ENCODE results near the gene RABEPK.
A peak's percentile ranks its signal among the peaks of the same experiment; 100 is the strongest.
"Not testable (repeated sequence)": the region's sequence is repeated elsewhere in the genome, so short reads cannot be mapped to it uniquely, and the experiment has no call there.

RABEPK gene

DNA sequence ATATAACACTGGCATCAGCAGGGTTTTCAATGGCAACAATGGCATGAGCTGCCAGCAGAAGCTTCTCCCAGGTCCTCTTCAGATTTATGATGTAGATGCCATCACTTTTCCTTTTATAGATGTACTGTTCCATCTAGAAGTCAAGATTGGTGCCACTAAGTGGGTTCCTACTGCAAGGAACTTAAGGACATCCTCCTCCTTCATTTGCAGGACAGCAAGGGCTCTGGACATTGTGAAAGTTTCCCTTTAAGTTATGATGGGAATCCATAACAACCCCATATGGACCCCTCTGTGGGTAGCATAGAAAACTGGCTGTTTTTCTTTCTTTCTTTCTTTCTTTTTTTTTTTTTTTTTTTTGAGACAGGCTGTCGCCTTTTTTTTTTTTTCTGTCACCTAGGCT, 4.8 kb upstream of the RABEPK start:
- DNase-seq = not testable (repeated sequence)

DNA sequence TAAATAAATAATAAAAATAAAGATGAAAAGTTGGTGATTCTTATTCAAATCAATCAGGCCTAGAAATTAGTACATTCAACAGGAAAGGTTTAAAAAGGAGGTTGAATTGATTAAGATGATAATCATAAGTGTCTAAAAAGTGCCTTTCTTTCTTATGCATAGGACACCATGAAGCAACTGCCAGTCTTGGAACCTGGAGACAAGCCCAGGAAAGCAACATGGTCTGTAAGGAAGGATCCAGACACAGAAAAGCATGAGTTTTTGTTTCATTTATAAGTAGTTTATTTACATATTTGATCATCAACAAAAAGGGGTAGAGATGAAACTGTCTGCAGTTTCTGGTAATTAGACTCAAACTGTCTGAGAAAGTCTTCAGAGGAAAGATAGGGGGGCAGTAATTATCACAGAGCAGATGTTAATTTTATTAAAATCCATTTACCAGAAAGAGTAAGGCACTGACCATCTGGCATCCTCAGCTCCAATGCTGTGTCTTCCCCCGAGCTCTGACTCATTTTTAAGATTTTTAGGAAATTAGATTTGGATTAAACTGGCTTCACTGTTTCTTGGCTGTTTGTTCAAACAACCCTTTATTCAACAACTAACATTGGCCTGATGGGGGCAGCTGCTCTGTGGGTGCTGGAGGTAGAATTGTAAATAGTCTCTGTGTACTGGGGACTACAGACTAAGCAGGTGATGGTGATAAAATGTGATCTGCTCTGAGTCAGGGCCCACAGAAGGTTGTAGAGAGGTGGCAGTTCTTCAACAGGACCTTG, 2.7 kb downstream of the RABEPK start:
- peak in 1 of 2 experiments; percentile 20 for DNase-seq

DNA sequence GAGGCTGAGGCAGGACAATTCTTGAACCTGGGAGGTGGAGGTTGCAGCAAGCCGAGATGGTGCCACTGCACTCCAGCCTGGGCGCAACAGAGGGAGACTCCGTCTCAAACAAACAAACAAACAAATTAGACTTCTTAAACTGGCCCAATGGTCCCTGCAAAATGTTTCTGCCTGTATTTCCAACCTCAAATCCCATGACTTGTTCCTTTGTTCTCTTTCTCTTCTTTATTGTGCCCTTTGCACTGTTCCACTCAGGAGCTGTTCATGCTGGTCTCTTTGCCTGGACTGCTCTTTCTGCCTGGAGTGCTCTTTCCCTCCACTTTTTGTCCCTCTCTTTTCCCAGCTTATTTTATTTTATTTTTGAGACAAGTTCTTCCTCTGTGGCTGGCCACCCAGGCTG, 4.1 kb downstream of the RABEPK start:
- no peak for DNase-seq

DNA sequence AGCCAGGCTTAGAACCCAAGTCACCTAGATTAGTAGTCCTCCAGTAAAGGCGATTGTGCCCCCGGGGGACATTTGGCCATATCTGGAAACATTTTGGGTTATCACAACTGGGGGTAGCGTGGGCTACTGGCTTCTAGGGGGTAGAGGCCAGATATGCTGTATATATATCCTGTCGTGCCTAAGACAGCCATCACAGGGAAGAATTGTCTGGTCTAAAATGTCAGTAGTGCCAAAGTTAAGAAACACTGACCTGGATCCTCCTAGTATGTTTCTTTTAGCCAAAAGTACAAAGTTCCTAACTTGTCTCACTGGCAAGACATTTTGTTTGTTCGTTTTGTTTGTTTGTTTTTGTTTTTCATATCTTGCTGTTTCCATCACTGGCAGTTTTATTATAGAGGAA, 13.8 kb downstream of the RABEPK start:
- no peak for DNase-seq

DNA sequence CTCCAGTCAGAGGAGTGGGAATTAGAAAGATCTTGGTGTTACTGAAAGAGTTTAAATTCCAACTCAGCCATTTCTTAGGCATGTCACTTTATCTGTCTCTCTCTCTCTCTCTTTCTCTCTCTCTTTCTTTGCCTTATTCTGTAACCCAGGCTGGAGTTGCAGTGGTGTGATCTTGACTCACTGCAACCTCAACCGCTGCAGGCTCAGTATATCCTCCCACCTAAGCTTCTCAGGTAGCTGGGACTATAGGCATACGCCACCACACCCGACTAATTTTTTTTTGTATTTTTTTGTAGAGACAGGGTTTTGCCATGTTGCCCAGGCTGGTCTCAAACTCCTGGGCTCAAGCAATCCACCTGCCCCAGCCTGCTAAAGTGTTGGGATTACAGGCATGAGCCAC, 18.3 kb downstream of the RABEPK start:
- no peak for DNase-seq

DNA sequence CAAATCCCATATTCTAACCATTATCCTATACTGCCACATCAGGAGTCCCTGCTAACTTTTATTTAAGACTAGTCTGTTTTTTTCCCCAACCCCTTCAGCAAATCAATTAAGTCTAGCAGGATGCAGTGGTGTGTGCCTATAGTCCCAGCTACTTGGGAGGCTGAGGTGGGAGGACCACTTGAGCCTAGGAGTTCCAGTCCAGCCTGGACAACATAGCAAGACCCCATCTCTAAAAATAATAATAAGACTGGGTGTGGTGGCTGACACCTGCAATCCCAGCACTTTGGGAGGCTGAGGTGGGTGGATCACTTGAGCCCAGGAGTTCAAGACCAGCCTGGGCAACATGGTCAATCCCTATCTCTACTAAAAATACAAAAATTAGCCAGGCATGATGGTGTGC, 24.5 kb downstream of the RABEPK start:
- DNase-seq = not testable (repeated sequence)

DNA sequence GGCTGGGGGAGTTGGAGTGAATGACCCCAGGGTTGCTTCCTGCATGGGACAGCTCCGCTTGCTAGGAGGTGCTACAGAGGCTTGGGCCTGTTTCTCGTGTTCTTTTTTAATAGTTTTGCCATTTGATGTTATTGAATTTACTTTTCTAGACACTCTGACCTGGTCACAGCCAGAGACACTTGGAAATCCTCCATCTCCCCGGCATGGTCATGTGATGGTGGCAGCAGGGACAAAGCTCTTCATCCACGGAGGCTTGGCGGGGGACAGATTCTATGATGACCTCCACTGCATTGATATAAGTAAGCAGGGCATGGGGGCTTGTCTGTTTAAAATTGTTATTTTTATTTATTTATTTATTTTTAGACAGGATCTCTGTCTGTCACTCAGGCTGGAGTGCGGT, 27.4 kb downstream of the RABEPK start:
- no peak for DNase-seq

DNA sequence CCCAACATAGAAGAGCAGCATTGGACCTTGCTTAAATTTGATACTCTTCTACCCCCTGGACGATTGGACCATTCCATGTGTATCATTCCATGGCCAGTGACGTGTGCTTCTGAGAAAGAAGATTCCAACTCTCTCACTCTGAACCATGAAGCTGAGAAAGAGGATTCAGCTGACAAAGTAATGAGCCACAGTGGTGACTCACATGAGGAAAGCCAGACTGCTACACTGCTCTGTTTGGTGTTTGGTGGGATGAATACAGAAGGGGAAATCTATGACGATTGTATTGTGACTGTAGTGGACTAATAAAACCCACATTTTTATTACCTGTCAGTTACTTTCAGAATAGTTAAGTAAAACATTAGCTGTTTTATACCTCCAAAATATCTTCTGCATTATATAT, 33.3 kb downstream of the RABEPK start:
- no peak for DNase-seq

DNA sequence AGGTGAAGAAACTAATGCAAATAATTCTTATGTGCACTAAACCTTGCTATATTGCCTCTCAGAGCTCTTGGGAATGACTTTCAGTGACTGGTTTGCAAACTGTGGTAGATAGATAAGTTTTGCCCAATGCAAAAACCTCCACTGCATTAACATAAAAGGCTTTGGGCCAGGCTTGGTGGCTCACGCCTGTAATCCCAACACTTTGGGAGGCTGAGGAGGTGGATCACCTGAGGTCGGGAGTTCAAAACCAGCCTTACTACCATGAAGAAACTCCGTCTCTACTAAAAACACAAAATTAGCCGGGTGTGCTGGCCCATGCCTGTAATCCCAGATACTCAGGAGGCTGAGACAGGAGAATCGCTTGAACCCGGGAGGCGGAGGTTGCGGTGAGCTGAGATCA, 33.8 kb downstream of the RABEPK start:
- not testable (repeated sequence) for DNase-seq

DNA sequence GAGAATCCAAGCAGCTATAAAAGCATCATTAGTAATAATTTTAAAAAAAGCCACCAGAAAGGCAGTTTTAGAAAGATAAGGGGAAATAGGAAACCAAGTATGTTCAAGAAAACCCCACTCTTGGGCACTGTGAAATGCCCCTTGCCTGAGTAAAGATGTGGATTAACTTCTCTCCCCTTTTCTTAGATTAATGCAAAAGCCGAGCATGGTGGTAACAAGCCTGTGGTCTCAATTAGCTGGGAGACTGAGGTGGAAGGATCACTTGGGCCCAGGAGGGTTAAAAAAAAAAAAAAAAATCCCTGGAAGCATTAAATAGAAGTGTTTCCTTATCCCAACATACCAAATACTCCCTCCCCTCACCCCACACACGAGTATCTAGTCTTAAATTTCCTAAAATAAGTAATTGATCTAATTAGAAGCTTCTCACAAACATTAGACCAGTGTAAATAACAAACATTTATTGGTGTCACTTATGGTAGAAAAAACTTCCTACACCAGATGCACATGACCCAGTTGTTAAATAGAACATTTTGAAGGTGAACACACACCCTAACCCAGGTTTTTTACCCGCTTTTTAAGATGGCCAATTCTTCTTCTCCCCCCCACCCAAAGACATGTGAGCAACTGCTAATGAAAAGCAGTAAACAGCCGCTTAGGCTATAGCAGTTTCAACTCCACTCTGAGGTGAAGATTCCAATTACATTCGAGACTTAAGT, 35.6 kb downstream of the RABEPK start:
- DNase-seq = no peak

DNA sequence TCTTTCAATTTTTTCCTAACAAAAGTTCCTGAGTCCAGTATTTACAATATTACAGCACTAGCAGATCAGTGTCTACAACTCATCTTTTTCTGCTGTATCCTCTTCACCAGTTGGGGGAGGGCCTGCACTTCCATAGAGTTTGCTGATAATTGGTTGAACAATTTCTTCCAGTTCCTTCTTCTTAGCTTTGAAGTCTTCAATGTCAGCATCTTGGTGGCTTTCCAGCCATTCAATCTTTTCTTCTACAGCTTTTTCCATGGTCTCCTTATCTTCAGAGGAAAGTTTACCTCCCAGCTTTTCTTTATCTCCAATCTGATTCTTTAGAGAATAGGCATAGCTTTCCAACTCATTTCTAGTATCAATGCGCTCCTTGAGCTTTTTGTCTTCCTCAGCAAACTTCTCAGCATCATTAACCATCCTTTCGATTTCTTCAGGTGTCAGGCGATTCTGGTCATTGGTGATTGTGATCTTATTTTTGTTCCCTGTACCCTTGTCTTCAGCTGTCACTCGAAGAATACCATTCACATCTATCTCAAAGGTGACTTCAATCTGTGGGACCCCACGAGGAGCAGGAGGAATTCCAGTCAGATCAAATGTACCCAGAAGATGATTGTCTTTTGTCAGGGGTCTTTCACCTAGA, 36.3 kb downstream of the RABEPK start:
- not testable (repeated sequence) for DNase-seq

DNA sequence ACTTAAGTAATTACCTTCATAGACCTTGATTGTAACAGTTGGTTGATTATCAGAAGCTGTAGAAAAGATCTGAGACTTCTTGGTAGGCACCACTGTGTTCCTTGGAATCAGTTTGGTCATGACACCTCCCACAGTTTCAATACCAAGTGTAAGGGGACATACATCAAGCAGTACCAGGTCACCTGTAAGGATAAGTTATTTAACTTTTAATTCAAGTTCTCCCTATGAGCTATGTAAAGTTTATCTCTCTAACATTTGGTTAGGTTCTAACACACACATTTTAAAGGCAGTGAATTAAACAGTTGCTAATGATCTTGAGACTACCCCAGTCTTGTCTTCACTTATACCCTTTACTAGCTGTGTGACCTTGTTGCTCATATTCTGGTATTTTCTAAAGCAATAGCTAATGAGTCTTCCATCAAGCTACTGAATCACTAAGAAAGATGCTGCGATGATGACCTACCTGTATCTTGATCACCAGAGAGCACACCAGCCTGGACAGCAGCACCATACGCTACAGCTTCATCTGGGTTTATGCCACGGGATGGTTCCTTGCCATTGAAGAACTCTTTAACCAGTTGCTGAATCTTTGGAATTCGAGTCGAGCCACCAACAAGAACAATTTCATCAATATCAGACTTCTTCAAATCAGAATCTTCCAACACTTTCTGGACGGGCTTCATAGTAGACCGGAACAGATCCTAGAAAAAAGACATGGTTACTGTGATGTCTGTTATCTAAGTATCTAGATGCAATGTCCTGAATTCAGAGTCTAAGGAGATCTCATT, 38.0 kb downstream of the RABEPK start:
- no peak for DNase-seq

DNA sequence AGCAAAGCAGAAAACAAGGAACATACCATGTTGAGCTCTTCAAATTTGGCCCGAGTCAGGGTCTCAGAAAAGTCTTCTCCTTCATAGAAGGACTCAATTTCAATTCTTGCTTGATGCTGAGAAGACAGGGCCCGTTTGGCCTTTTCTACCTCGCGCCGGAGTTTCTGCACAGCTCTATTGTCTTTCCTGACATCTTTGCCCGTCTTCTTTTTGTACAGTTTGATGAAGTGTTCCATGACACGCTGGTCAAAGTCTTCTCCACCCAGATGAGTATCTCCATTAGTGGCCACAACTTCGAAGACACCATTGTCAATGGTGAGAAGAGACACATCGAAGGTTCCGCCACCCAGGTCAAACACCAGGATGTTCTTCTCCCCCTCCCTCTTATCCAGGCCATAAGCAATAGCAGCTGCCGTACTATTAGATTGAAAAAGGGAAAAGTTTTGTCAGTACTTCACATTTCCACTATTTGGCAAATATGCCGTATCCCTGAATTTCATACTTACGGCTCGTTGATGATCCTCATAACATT, 38.6 kb downstream of the RABEPK start:
- DNase-seq = no peak

DNA sequence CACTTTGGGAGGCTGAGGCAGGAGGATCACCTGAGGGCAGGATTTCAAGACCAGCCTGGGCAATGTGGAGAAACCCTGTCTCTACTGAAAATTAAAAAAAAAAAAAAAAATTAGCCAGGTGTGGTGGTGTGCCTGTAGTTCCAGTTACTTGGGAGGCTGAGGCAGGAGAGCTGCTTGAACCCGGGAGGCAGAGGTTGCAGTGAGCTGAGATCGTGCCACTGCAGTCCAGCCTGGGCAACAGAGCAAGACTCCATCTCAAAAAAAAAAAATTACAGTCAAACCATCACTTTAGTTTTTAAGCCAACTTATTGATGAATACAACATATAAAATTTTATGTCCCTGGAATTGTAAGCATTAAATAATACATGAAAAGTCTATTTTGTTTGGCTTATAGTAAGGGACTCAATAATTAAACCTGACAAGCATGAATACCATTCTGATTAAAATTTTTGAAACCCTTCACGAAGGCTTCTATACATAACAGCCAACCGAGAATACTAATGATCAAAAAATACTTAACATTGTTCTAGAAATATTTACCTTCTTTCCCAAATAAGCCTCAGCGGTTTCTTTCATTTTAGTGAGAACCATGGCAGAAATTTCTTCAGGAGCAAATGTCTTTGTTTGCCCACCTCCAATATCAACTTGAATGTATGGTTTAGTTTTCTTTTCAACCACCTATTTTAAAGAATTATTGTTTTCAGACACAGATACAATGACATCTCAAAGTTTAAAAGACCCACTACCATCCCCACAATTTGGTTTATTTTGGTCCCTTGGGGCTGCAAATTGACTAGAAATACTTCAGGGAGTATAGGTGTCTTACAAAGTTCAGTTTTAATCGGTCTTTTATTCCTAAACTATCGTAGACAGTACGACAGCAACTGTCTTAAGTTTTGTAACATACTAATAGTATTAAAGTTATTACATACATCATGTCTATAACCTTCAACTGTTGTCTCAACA, 39.6 kb downstream of the RABEPK start:
- no peak for DNase-seq

DNA sequence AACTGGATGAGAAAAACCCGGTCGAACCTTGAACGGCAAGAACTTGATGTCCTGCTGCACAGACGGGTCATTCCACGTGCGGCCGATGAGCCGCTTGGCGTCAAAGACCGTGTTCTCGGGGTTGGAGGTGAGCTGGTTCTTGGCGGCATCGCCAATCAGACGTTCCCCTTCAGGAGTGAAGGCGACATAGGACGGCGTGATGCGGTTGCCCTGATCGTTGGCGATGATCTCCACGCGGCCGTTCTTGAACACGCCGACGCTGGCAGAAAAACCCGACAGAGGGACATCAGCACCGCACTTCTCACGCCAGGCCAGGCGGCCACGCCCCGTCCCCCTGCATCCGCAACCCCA, 40.3 kb downstream of the RABEPK start:
- no peak for DNase-seq

DNA sequence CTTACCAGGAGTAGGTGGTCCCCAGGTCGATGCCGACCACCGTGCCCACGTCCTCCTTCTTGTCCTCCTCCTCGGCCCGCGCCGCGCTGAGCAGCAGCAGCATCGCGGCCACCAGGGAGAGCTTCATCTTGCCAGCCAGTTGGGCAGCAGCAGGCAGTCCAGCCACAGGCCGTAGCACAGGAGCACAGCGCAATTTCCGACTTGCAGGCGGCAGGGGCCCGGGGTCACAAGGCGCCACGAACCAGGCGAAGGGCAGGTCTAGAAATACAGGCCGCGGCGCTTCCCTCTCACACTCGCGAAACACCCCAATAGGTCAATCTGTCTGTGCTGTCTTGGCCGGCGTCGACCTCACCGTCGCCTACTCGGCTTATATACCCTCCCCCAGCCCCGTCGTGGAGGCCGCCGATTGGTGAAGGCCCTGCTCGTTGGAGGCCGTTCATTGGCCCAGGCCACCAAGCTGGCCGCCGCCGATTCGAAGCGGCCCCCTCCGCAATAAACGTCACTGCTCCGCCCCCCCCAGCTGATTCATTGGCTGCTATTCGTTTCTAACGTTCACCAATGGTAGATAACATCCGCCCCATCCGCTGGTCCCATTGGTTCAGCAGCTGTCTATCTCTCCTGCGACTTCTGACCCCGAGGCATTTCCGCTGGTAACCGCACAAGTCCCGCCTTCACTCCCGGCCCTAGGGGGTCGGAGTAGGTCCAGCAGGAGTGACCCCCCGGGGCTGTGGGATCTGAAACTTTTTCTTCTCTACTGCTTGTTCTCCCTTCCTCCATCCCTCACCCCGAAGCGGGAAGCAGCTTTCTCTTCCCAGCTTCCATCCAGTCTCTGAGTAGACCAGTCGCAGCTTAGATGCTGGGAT, 40.9 kb downstream of the RABEPK start, which contains the start of gene HSPA5:
HSPA5 (minus strand) TSS at position 344 of the 863 bp plus-strand sequence; CDS start at position 127, 217 bp downstream.
- DNase-seq = peak; percentile 99 to 100

DNA sequence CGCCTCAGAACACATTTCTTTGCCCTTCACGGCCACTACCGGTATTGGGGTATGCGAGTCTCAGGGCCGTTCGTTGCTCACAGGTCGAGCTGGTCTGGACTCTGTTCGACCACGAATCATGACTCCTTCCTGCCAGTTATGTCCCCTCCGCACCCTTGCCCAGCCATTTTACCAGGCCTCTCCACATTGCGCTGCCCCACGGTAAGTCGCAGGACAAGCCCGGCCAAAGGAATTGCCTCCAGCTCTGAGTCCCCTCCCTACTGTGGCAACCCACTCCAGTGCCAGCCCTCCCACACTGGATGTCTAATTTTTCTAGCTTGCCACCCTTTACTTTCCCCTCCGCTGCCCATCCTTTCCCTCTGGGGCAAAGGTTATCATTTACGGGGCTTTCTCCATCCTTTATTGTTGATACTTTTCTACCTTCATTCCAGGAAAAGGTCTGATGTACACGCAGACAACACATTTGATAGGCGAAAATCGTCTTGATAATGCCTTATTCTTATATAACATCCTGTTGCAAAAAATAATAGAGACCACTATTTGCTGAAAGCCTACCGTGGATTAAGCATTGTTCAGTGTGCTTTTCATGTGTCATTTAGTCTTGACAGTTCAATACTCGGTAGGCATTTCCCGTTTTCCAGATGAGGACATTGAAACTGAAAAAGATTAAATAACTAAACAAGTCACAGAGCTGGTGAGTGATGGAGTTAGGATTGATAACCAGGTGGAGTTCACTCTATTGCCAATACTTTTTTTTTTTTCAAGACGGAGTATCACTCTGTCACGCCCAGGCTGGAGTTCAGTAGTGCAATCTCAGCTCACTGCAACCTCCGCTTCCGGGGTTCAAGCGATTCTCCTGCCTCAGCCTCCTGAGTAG, 41.8 kb downstream of the RABEPK start:
- no peak for DNase-seq

DNA sequence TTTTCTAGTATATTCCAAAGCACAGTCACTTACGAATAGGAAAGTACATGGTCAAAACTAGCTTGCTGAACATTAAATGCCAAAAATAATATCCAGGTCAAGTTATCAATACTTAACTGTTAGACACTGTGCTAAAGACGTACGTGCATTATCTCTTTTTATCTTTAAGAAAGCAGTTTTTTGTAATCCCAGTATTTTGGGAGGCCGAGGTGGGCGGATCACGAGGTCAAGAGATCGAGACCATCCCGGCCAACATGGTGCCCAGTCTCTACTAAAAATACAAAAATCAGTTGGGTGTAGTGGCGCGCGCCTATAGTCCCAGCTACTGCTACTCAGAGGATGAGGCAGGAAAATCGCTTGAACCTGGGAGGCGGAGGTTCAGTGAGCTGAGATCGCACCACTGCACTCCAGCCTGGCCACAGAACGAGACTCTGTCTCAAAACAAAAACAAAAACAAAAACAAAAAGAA, 43.5 kb downstream of the RABEPK start:
- no peak for DNase-seq

DNA sequence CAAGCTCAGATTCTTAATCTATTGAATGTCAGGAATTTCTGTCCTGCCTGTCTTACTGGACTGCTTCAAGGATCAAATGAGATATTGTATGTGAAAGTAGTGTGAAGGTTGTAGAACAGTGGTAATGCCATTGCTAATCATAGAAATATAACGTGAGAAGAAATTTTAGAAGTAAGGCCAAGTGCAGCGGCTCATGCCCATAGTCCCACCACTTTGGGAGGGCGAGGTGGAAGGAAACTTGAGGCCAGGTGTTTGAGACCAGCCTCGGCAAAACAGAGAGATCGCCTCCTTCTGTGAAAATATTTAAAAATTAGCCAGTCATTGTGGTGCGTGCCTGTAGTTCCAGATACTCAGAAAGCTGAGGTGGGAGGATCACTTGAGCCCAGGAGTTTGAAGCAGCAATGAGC, 45.9 kb downstream of the RABEPK start:
- no peak for DNase-seq

Data from NCI-H2081 (cell line).